ENCODE measurements around the gene ALDH9A1. TPM values are rescaled to one million over a fixed set of nuclear protein-coding genes. Genes with fewer than 3 reads are reported as not detected.
A peak's percentile ranks its signal among the peaks of the same experiment; 100 is the strongest.

Gene ALDH9A1
- total and polyA plus RNA-seq, 5 experiments from 2014 or later, result 35.9 to 90.3 (median 67.7) TPM

DNA sequence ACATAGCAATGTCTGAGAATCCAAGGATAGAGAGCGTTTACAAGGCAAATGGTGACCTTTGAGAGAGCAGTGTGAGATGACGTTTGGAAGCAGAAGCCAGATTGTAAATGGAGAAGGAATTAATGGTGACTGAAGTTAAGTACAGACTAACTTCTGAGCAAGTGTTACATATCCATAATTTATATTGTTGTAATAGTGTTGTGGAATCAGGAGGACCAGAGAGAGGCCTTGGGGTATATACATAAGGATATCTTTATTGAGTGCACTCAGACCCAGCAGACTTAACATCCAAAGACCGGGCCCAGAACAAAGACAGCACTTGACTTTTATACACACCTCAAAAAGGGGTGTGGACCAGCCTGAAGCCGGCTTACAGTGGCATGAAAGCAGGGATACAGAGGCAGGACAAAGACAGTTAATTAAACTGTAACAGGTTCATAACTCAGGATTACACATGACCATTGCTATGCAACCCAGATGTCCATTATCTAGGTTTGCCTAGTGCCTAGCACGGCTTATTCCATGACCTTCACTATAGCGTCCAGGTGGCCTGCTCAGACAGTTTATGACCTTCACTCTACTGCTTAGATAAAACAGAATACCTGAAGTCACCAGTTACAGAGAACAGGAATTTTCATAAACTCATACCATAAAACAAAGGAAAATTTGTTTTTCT, 70.1 kb downstream of the ALDH9A1 start:
- Mint-ChIP-seq H3K9me3 (no peaks in the 10 kb centered on the region), H3K4me3 (peak overlapping the region in 2 of 10 donors; percentile 3 to 4), H3K27me3 (peaks cover 0 to 8% (median 2%) of the 10 kb centered on the region in 5 donors), H3K27ac (peak overlapping the region in 1 of 10 donors; percentile 81), H3K4me1 (peaks cover 0 to 7% (median 5%) of the 10 kb centered on the region in 4 donors), H3K36me3 (no peaks in the 10 kb centered on the region)
- POLR2A ChIA-PET, result no interaction called here
- no peak for DNase-seq
- ATAC-seq, result no peak

DNA sequence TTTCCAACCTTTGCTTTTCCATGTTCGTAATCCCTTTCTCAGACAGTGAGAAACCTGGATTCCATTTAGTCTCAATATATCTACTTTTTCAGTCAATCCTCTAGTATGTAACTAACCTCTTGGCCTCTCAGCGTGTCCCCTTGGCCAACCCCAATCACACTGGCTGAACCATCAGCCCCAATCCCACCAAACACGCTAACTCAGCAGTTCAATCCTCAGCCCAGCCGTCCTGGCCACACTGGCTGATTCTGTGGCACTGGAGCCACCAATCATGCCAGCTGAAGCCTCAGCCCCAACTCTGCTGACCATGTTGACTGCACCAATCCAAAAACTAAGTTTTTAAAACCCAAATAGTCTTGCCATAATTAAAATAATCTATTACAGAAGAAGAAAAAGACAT, 73.9 kb downstream of the ALDH9A1 start:
- Mint-ChIP-seq H3K9me3 (no peaks in the 10 kb centered on the region), H3K4me1 (peaks cover 0 to 3% (median 1%) of the 10 kb centered on the region in 4 donors), H3K27ac (no peak overlapping the region), H3K4me3 (no peak overlapping the region), H3K27me3 (peaks cover 6 to 18% (median 12%) of the 10 kb centered on the region in 5 donors), H3K36me3 (no peaks in the 10 kb centered on the region)
- DNase-seq (no peak), ATAC-seq (no peak)
- POLR2A ChIA-PET, result no interaction called here

DNA sequence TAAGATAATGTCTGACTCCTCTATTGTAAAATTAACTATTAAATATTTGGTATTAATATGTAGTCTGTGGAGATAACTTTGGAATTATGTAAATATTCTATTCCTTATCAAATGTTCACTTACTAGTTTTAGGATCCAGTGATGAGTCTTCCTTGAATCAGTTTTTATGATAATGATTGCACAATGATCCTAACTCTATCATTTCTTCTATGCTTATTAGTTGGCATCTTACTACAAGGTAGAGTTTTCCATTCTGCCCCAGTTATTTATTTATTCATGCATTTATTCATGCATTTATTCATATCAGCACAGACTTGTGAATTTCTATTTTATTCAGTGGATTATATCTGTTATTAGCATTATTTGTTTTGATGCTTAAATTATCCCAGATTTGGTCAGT, 74.7 kb downstream of the ALDH9A1 start:
- Mint-ChIP-seq H3K27me3 (peaks cover 6 to 18% (median 12%) of the 10 kb centered on the region in 5 donors), H3K9me3 (no peaks in the 10 kb centered on the region)

DNA sequence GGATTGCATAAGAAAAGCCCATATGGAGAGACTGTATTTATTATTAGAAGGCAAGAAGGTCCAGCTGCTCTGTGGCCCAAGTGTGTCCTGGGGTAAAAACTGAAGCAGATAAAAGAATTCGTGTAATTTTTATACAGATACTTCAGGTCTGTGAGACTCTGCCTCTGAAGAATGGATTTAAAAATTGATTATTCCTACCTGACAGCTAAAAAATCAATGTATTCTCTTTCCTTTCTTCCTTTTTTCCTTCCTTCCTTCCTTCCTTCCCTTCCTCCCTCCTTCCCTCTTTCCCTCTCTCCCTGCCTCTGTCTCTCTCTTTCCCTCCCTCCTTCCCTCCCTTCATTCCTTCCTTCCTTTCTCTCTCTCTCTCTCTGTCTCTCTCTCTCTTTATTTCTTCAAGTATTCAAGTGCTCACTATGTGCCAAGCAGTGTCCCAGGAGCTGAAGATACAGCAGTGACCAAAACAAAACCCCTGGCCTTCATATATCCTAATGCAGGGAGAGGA, 78.7 kb downstream of the ALDH9A1 start:
- peaks cover 10 to 32% (median 23%) of the 10 kb centered on the region in 5 donors for H3K27me3 Mint-ChIP-seq

More for the DNA sequence above, 74.7 kb downstream of the ALDH9A1 start:
- POLR2A ChIA-PET, result no interaction called here
- Mint-ChIP-seq H3K27ac (no peak overlapping the region), H3K36me3 (no peaks in the 10 kb centered on the region), H3K4me1 (peaks cover 0 to 2% (median 0%) of the 10 kb centered on the region in 4 donors), H3K4me3 (no peak overlapping the region)
- DNase-seq (no peak), ATAC-seq (no peak)

DNA sequence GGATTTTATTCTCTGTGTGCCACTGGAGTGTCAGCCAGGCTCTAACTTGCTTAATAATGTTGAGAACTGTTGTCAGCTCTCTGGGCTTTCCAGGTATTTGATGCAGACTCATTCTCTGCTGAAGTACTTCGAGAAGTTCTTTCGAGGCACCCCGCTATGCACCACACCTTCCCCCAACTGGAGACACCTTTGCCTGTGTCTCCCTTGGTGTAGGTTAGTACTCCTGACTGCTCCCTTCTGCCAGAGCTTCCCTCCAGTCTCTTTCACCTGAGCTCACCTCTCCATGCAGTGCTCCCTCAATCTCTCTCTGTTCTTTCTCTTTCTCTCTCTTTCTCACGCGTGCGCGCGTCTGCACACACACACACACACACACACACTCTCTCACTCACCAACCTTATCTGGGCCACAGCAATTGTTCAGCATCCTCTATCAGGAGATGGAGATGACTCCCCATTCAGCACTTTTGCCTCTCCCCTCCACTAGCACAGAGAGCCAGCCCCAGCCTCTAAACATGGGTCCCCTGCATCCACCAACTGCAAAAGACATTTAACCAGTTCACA, 81.3 kb downstream of the ALDH9A1 start:
- Mint-ChIP-seq H3K36me3 (peaks cover 0 to 10% (median 2%) of the 10 kb centered on the region in 3 donors), H3K27ac (no peak overlapping the region), H3K4me3 (no peak overlapping the region), H3K27me3 (peaks cover 12 to 36% (median 15%) of the 10 kb centered on the region in 5 donors), H3K9me3 (peaks cover 0 to 24% (median 3%) of the 10 kb centered on the region in 9 donors), H3K4me1 (no peaks in the 10 kb centered on the region)
- POLR2A ChIA-PET, result interaction anchor here (0.6 kb wide), 1 partner anchor 57 kb away, joined by 4 read pairs; no protein-coding TSS in a partner anchor
- DNase-seq (no peak), ATAC-seq (no peak)

More for the DNA sequence above, 78.7 kb downstream of the ALDH9A1 start:
- ATAC-seq, result no peak
- no peak for DNase-seq
- POLR2A ChIA-PET, result no interaction called here
- H3K9me3 Mint-ChIP-seq, result peaks cover 0 to 5% (median 2%) of the 10 kb centered on the region in 9 donors
- H3K4me3 Mint-ChIP-seq, result no peak overlapping the region
- H3K36me3 Mint-ChIP-seq, result peaks cover 0 to 2% (median 0%) of the 10 kb centered on the region in 3 donors
- H3K4me1 Mint-ChIP-seq, result peaks cover 0 to 2% (median 0%) of the 10 kb centered on the region in 4 donors
- peak overlapping the region in 1 of 10 donors; percentile 46 for H3K27ac Mint-ChIP-seq

DNA sequence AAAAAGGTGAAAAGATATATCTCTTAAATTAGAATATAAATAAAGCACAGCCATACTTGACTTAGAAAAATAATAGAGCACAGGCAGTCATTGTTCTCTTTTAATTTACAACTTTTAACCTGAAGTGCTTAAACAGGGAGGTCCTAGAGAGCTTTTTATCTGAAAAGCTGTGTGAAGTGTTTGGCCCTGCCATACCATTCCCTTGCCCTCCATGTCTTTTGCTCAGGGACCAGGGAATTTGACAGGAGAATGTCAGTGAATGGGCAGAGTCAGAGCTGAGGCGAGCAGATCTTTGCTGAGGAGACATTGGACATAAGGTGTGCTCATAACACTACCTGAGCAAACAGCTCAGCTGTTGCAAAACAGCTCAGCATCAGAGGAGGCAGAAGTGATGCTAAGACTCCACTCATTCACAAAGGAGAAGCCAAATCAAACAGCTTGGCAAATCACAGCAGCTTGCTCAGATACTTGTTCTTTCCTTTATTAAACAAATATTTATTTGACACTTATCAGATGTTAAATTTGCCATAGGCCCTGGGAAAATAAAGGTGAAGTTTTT, 82.2 kb downstream of the ALDH9A1 start:
- DNase-seq (no peak), ATAC-seq (no peak)
- POLR2A ChIA-PET, result no interaction called here
- Mint-ChIP-seq H3K27me3 (peaks cover 13 to 36% (median 18%) of the 10 kb centered on the region in 5 donors), H3K27ac (no peak overlapping the region), H3K36me3 (peaks cover 0 to 10% (median 2%) of the 10 kb centered on the region in 3 donors), H3K9me3 (peaks cover 0 to 24% (median 3%) of the 10 kb centered on the region in 9 donors), H3K4me3 (no peak overlapping the region), H3K4me1 (no peaks in the 10 kb centered on the region)

Other genes starting within 250 kb of the ALDH9A1 start
- gene LRRC52, start 154.6 kb downstream of the ALDH9A1 start, total RNA-seq, result not detected
- gene LRRC52, start 154.6 kb downstream of the ALDH9A1 start, polyA plus RNA-seq, result not detected
- gene MGST3, start 67.3 kb downstream of the ALDH9A1 start, total RNA-seq, result 10 to 100 TPM; 64.6 to 66.6 TPM
- gene MGST3, start 67.3 kb downstream of the ALDH9A1 start, polyA plus RNA-seq, result 100 to 1,000 TPM in 2 of 3 donors, 10 to 100 TPM in 1; 95.3 to 160 (median 116) TPM
- gene TMCO1, start 70.3 kb upstream of the ALDH9A1 start, total RNA-seq, result 10 to 100 TPM; 54.4 to 54.7 TPM
- 100 to 1,000 TPM in 1 of 3 donors, 10 to 100 TPM in 2; 92.3 to 126 (median 97.3) TPM for gene TMCO1, start 70.3 kb upstream of the ALDH9A1 start, polyA plus RNA-seq
- 1 to 10 TPM; 2.1 to 3.5 TPM for gene UCK2, start 129.1 kb upstream of the ALDH9A1 start, total RNA-seq
- 1 to 10 TPM; 1.1 to 5.3 (median 2.3) TPM for gene UCK2, start 129.1 kb upstream of the ALDH9A1 start, polyA plus RNA-seq